Astrocyte (in vitro differentiated cells and primary cell): ENCODE results near the gene WDR7. TPM values are rescaled to one million over a fixed set of nuclear protein-coding genes. Genes with fewer than 3 reads are reported as not detected.

Source experiments
- DNase-seq: peaks from one replicate; pipeline ENCODE4 v3.0.0-alpha.2; 2010; ENCODE audit warnings: low read depth
- FAIRE-seq: peaks from 2 replicates; lab custom pipeline; 2011; peaks lifted over from hg19 to GRCh38; lab: Jason Lieb, UNC
- H2AFZ ChIP-seq: 2 replicates; pipeline ENCODE4 v1.6.0; 2012; ENCODE audit warnings: low read depth, low read length, inconsistent platforms
- H3K27ac ChIP-seq: 2 replicates; pipeline ENCODE4 v1.5.1; 2011; ENCODE audit warnings: low read depth, low read length, inconsistent platforms
- H3K27me3 ChIP-seq: 2 replicates; pipeline ENCODE4 v1.6.0; 2011; ENCODE audit warnings: low read length, inconsistent platforms; ENCODE audit not compliant: insufficient read depth
- H3K36me3 ChIP-seq: 2 replicates; pipeline ENCODE4 v1.5.1; 2011; ENCODE audit warnings: low read length, inconsistent platforms; ENCODE audit not compliant: insufficient read depth
- H3K4me1 ChIP-seq: 2 replicates; pipeline ENCODE4 v1.5.1; 2011; ENCODE audit warnings: low read length, inconsistent platforms; ENCODE audit not compliant: insufficient read depth
- H3K4me2 ChIP-seq: 2 replicates; pipeline ENCODE4 v1.6.0; 2012; ENCODE audit warnings: low read length, inconsistent platforms
- H3K4me3 ChIP-seq: 2 replicates; pipeline ENCODE4 v1.5.1; 2011; ENCODE audit warnings: low read depth, mild to moderate bottlenecking, low read length, inconsistent platforms; ENCODE audit not compliant: insufficient read depth
- H3K79me2 ChIP-seq: 2 replicates; pipeline ENCODE4 v1.6.0; 2012; ENCODE audit warnings: mild to moderate bottlenecking, low read length, inconsistent platforms; ENCODE audit not compliant: insufficient read depth
- H3K9ac ChIP-seq: 2 replicates; pipeline ENCODE4 v1.6.0; 2012; ENCODE audit warnings: mild to moderate bottlenecking, low read length, inconsistent platforms
- H3K9me3 ChIP-seq: 2 replicates; pipeline ENCODE4 v1.5.1; 2012; ENCODE audit warnings: low read depth, mild to moderate bottlenecking, low read length, inconsistent platforms; ENCODE audit not compliant: insufficient read depth
- H4K20me1 ChIP-seq: 2 replicates; pipeline ENCODE4 v1.6.0; 2012; ENCODE audit warnings: low read length, inconsistent platforms; ENCODE audit not compliant: insufficient read depth
- H3K27ac Mint-ChIP-seq: one replicate; pipeline ENCODE4 v1.8.0; 2021; ENCODE audit warnings: mild to moderate bottlenecking, mixed read lengths; ENCODE audit not compliant: unreplicated experiment
- H3K27me3 Mint-ChIP-seq: one replicate; pipeline ENCODE4 v1.8.0; 2021; ENCODE audit warnings: low read depth, mixed read lengths; ENCODE audit not compliant: unreplicated experiment
- H3K36me3 Mint-ChIP-seq: one replicate; pipeline ENCODE4 v1.8.0; 2021; ENCODE audit warnings: low read depth, mixed read lengths; ENCODE audit not compliant: unreplicated experiment
- H3K4me1 Mint-ChIP-seq: one replicate; pipeline ENCODE4 v1.8.0; 2021; ENCODE audit warnings: low read depth, mixed read lengths; ENCODE audit not compliant: unreplicated experiment
- H3K4me3 Mint-ChIP-seq: one replicate; pipeline ENCODE4 v1.8.0; 2021; ENCODE audit warnings: mild to moderate bottlenecking, moderate library complexity, mixed read lengths; ENCODE audit not compliant: unreplicated experiment
- H3K9me3 Mint-ChIP-seq: one replicate; pipeline ENCODE4 v1.8.0; 2021; ENCODE audit warnings: mild to moderate bottlenecking, mixed read lengths; ENCODE audit not compliant: unreplicated experiment
- EZH2 ChIP-seq: IDR thresholded peaks from 2 replicates; pipeline ENCODE4 v1.6.1; 2012; ENCODE audit warnings: mild to moderate bottlenecking, low read length, inconsistent platforms; ENCODE audit not compliant: insufficient read depth
- total RNA-seq: library from RNA; stranded (reverse); gene quantifications from 2 replicates; pipeline ENCODE4 v1.2.1, GENCODE V29; 2021
- TF ChIP-seq, protein P1 (sequence below): IDR thresholded peaks from 2 replicates; pipeline ENCODE4 v1.5.1; 2011; ENCODE audit warnings: low read depth, mild to moderate bottlenecking, inconsistent platforms, low read length, moderate library complexity; ENCODE audit not compliant: insufficient read depth

Gene WDR7
- total RNA-seq, 1 donor from 2014 or later, result 16.9 TPM

DNA sequence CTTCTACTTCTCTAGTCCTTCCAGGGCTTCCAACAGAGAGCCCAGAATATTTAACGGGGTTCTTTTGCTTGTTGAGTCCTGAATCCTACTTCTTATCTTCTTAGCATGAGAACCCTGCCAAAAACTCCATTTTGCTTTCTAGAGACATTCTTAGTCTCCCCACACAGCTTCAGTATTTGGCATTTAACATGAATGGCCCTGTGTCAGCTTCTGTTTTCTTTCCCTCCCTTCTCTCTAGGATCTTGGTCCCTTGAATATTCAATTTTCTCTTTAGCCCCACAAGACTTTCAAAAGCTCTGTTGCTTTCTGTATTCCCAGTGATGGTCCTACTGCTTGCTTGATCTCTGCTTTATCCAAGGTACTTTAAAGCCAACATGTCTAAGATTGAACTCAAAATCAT, 89.5 kb downstream of the WDR7 start:
- DNase-seq (no peak), FAIRE-seq (no peak)
- H3K4me2 ChIP-seq, result no peak overlapping the region
- H3K27me3 ChIP-seq, result no peaks in the 10 kb centered on the region
- no peaks in the 10 kb centered on the region for H3K4me1 Mint-ChIP-seq
- no peak overlapping the region for H3K27ac Mint-ChIP-seq
- no peak overlapping the region for H3K4me3 ChIP-seq
- H3K4me3 Mint-ChIP-seq, result no peak overlapping the region
- H3K9me3 ChIP-seq, result no peaks in the 10 kb centered on the region
- no peak overlapping the region for H2AFZ ChIP-seq
- no peaks in the 10 kb centered on the region for H3K36me3 ChIP-seq
- H4K20me1 ChIP-seq, result no peaks in the 10 kb centered on the region
- no peak overlapping the region for H3K27ac ChIP-seq
- H3K9ac ChIP-seq, result no peak overlapping the region
- H3K27me3 Mint-ChIP-seq, result no peaks in the 10 kb centered on the region
- H3K79me2 ChIP-seq, result no peaks in the 10 kb centered on the region
- H3K4me1 ChIP-seq, result no peaks in the 10 kb centered on the region
- TF ChIP-seq, protein P1, sequence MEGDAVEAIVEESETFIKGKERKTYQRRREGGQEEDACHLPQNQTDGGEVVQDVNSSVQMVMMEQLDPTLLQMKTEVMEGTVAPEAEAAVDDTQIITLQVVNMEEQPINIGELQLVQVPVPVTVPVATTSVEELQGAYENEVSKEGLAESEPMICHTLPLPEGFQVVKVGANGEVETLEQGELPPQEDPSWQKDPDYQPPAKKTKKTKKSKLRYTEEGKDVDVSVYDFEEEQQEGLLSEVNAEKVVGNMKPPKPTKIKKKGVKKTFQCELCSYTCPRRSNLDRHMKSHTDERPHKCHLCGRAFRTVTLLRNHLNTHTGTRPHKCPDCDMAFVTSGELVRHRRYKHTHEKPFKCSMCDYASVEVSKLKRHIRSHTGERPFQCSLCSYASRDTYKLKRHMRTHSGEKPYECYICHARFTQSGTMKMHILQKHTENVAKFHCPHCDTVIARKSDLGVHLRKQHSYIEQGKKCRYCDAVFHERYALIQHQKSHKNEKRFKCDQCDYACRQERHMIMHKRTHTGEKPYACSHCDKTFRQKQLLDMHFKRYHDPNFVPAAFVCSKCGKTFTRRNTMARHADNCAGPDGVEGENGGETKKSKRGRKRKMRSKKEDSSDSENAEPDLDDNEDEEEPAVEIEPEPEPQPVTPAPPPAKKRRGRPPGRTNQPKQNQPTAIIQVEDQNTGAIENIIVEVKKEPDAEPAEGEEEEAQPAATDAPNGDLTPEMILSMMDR, result no peak
- no peak for TF ChIP-seq EZH2
- no peaks in the 10 kb centered on the region for H3K36me3 Mint-ChIP-seq
- no peaks in the 10 kb centered on the region for H3K9me3 Mint-ChIP-seq

DNA sequence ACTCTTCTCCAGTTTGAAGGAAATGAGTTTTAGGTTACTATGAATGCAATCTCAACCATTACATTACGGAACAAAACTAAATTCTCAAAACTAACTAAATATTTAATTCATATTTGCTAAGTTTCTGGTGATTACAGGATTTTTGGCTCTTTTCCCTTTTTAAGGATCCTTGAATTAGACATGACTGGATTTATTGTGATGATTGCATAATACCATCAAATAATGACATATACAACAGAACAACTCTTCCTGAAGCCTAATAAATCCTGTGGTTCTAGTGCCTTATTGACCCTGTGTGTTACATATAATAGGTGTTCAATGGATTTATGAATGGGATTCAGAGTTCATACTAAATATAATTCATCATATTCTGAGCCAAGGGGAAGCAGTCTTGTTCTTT, 90.5 kb downstream of the WDR7 start:
- no peaks in the 10 kb centered on the region for H3K27me3 Mint-ChIP-seq
- H3K4me1 ChIP-seq, result no peaks in the 10 kb centered on the region
- no peaks in the 10 kb centered on the region for H3K36me3 ChIP-seq
- no peaks in the 10 kb centered on the region for H3K79me2 ChIP-seq
- H3K27ac Mint-ChIP-seq, result no peak overlapping the region
- no peaks in the 10 kb centered on the region for H3K9me3 Mint-ChIP-seq
- H3K27me3 ChIP-seq, result no peaks in the 10 kb centered on the region
- H2AFZ ChIP-seq, result no peak overlapping the region
- H4K20me1 ChIP-seq, result peaks cover 3% of the 10 kb centered on the region
- H3K9ac ChIP-seq, result no peak overlapping the region
- no peak overlapping the region for H3K4me3 ChIP-seq
- no peak overlapping the region for H3K27ac ChIP-seq
- H3K4me1 Mint-ChIP-seq, result no peaks in the 10 kb centered on the region
- H3K9me3 ChIP-seq, result no peaks in the 10 kb centered on the region
- H3K36me3 Mint-ChIP-seq, result no peaks in the 10 kb centered on the region
- no peak overlapping the region for H3K4me3 Mint-ChIP-seq
- FAIRE-seq, result no peak
- DNase-seq, result no peak
- no peak for TF ChIP-seq EZH2
- TF ChIP-seq, protein P1, result no peak
- H3K4me2 ChIP-seq, result no peak overlapping the region

DNA sequence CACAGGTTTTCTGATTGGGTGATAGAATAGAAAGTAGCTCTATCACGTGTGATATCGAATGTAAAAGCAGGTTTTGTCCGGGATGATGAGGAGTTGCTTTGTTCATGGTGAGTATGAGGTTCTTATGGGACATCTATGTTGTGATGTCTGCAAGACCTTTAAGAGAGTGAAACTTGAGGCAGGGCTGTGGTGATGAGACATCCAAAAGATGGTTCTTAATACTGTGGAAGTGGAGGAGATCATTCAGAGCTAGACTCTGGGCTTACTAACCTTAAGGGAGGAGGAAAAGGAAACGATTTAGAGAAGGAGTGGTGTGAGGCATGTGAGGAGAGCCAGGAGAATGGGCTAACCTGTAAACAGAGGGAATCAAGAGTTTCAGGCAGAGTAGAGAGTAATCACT, 92.0 kb downstream of the WDR7 start:
- Mint-ChIP-seq H3K27ac (no peak overlapping the region), H3K4me3 (no peak overlapping the region), H3K4me1 (no peaks in the 10 kb centered on the region), H3K27me3 (no peaks in the 10 kb centered on the region), H3K9me3 (no peaks in the 10 kb centered on the region), H3K36me3 (no peaks in the 10 kb centered on the region)
- TF ChIP-seq, protein P1, result no peak
- TF ChIP-seq EZH2, result no peak
- no peaks in the 10 kb centered on the region for H3K4me1 ChIP-seq
- no peak for DNase-seq
- no peak overlapping the region for H2AFZ ChIP-seq
- H3K36me3 ChIP-seq, result no peaks in the 10 kb centered on the region
- H4K20me1 ChIP-seq, result peaks cover 3% of the 10 kb centered on the region
- H3K9ac ChIP-seq, result no peak overlapping the region
- H3K9me3 ChIP-seq, result no peaks in the 10 kb centered on the region
- no peak for FAIRE-seq
- H3K79me2 ChIP-seq, result no peaks in the 10 kb centered on the region
- H3K4me2 ChIP-seq, result no peak overlapping the region
- no peak overlapping the region for H3K27ac ChIP-seq
- no peaks in the 10 kb centered on the region for H3K27me3 ChIP-seq
- no peak overlapping the region for H3K4me3 ChIP-seq
